Measurements from ENCODE around the gene DHX30.

- TF ChIP-seq CTCF (IDR thresholded peaks at IDR 0.05) (no peak), EZH2 (IDR thresholded peaks at IDR 0.05) (no peak), EZH2phosphoT487 (IDR thresholded peaks at IDR 0.05) (no peak)
These were observed 43.9 kb downstream of the DHX30 start for GRCh38 chr3:47846880-47847248.

Data from neural progenitor cell (in vitro differentiated cells).